HuH-7 (cell line): ENCODE measurements around the gene ZNF493.

Experiments used
- DNase-seq: peaks from one replicate; pipeline ENCODE4 v3.0.0; 2011; ENCODE audit warnings: low spot score

Gene ZNF493

GRCh38 chr19:21396893-21397572, at the start of gene ZNF493:
TSS of gene ZNF493 (plus strand) at chr19:21397133. CDS start at chr19:21397238, 105 bp downstream.
- peak; percentile 79 for DNase-seq

- DNase-seq: no peak
Measured at GRCh38 chr19:21352830-21353229, 44.1 kb upstream of the ZNF493 start.

- DNase-seq: peak; percentile 88
Measured at GRCh38 chr19:21358768-21359451, 38.0 kb upstream of the ZNF493 start, which contains the start of gene ZNF738. TSS of gene ZNF738 (plus strand) at chr19:21359000. CDS start at chr19:21359141, 141 bp downstream.

GRCh38 chr19:21362291-21362690, 34.6 kb upstream of the ZNF493 start:
- DNase-seq: no peak

GRCh38 chr19:21383980-21384582, 12.9 kb upstream of the ZNF493 start:
- no peak for DNase-seq

- DNase-seq: no peak
Measured at GRCh38 chr19:21396121-21396520, 812 bp upstream of the ZNF493 start.

- DNase-seq: no peak
Measured at GRCh38 chr19:21398851-21399250, 1.9 kb downstream of the ZNF493 start.

GRCh38 chr19:21402303-21402985, 5.5 kb downstream of the ZNF493 start:
- DNase-seq: no peak

- DNase-seq: no peak
Measured at GRCh38 chr19:21410166-21410565, 13.2 kb downstream of the ZNF493 start.

- no peak for DNase-seq
Measured at GRCh38 chr19:21422244-21422643, 25.3 kb downstream of the ZNF493 start.

- no peak for DNase-seq
Measured at GRCh38 chr19:21423057-21424041, 26.4 kb downstream of the ZNF493 start.

- no peak for DNase-seq
Measured at GRCh38 chr19:21430675-21431074, 33.7 kb downstream of the ZNF493 start.

- no peak for DNase-seq
Measured at GRCh38 chr19:21432590-21432989, 35.7 kb downstream of the ZNF493 start.

- no peak for DNase-seq
Measured at GRCh38 chr19:21434516-21434915, 37.6 kb downstream of the ZNF493 start.

GRCh38 chr19:21434967-21435544, 38.1 kb downstream of the ZNF493 start:
- no peak for DNase-seq

- no peak for DNase-seq
Measured at GRCh38 chr19:21439201-21439751, 42.3 kb downstream of the ZNF493 start.

GRCh38 chr19:21440321-21440720, 43.4 kb downstream of the ZNF493 start:
- no peak for DNase-seq

GRCh38 chr19:21451187-21451586, 54.3 kb downstream of the ZNF493 start:
- no peak for DNase-seq

GRCh38 chr19:21454901-21455300, 58.0 kb downstream of the ZNF493 start:
- DNase-seq: no peak

GRCh38 chr19:21460686-21461085, 63.8 kb downstream of the ZNF493 start:
- DNase-seq: no peak

GRCh38 chr19:21462540-21462939, 65.6 kb downstream of the ZNF493 start:
- DNase-seq: no peak
